T-helper 2 cell treated with Interferon-gamma antibody and Interleukin-4, amounts not matched to agents 5 μg/mL and 100 μg/mL, for 36 hours (primary cell): Measurements from ENCODE around the gene AGAP6.
"Not testable (repeated sequence)": the region's sequence is repeated elsewhere in the genome, so short reads cannot be mapped to it uniquely, and the experiment has no call there.

ENCODE experiments used
- DNase-seq: peaks from one replicate; pipeline ENCODE4 v3.0.0; 2021; ENCODE audit warnings: low spot score
- H3K27ac Mint-ChIP-seq: one replicate; pipeline ENCODE4 v1.8.0; 2021; ENCODE audit warnings: mild to moderate bottlenecking, mixed read lengths
- H3K27me3 Mint-ChIP-seq: one replicate; pipeline ENCODE4 v1.8.0; 2021; ENCODE audit warnings: low read depth, mixed read lengths
- H3K36me3 Mint-ChIP-seq: one replicate; pipeline ENCODE4 v1.8.0; 2021; ENCODE audit warnings: low read depth, mixed read lengths
- H3K4me1 Mint-ChIP-seq: one replicate; pipeline ENCODE4 v1.8.0; 2021; ENCODE audit warnings: low read depth, mixed read lengths
- H3K4me3 Mint-ChIP-seq: one replicate; pipeline ENCODE4 v1.8.0; 2022; ENCODE audit warnings: mild to moderate bottlenecking, moderate library complexity, mixed read lengths
- H3K9me3 Mint-ChIP-seq: one replicate; pipeline ENCODE4 v1.8.0; 2021; ENCODE audit warnings: mixed read lengths

Gene AGAP6

DNA sequence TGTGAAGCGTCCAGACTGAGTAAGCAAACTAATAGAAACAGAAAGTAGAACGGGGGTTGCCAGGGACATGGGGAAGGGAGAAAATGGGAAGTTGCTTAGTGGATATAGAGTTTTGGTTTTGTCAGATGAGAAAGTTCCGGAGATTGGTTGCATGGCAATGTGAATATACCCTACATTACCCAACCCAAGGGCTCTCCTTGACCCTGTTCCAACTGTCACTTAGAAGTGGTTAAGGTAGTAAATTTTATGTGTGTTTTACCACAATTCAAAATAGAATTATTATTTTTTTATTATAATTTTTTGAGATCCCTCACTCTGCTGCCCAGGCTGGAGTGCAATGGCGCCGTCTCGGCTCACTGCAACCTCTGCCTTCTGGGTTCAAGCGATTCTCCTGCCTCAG is 25.8 kb downstream of the AGAP6 start:
- H3K4me3 Mint-ChIP-seq, H3K36me3 Mint-ChIP-seq, H3K9me3 Mint-ChIP-seq: not testable (repeated sequence)

DNA sequence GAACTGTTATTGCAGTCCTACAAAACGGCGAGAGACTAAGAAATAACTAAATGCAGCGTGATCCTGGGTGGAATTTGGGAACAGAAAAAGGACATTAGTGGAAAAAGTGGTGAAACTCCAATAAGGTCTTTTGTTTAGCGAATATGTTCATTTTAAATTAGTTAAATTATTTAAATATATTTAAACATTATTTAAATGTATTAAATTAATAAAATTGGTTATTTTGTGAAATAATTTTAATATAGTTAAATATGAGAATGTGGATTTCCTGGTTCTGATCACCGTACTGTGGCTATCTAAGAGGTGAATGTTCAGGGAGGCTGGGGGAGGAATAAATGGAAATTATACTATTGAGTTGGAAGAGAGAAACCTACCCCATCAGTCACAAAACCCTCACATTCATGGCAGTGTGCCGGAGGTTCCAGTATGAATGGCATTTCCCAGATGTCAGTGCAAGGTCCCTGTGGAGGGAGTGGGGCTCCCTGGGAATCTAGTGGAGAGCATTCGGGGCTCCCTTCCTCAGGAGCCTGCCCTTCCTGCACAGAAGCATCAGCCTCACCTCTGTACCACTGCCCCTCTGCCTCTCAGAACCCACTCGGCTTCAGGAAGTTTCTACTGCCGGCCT is 27.5 kb downstream of the AGAP6 start:
- not testable (repeated sequence) for DNase-seq, H3K9me3 Mint-ChIP-seq, H3K4me1 Mint-ChIP-seq, H3K27me3 Mint-ChIP-seq, H3K27ac Mint-ChIP-seq, H3K4me3 Mint-ChIP-seq, H3K36me3 Mint-ChIP-seq

More for the DNA sequence above, 25.8 kb downstream of the AGAP6 start:
- H3K27ac Mint-ChIP-seq, DNase-seq, H3K4me1 Mint-ChIP-seq, H3K27me3 Mint-ChIP-seq: not testable (repeated sequence)

GRCh38 chr10:50016926-50017325 is 28.7 kb downstream of the AGAP6 start:
- H3K4me3 Mint-ChIP-seq, H3K27me3 Mint-ChIP-seq, H3K4me1 Mint-ChIP-seq: not testable (repeated sequence)

GRCh38 chr10:50017646-50018045 is 29.4 kb downstream of the AGAP6 start:
- H3K27ac Mint-ChIP-seq, DNase-seq, H3K9me3 Mint-ChIP-seq, H3K36me3 Mint-ChIP-seq, H3K4me1 Mint-ChIP-seq, H3K27me3 Mint-ChIP-seq, H3K4me3 Mint-ChIP-seq: not testable (repeated sequence)

More at GRCh38 chr10:50016926-50017325, 28.7 kb downstream of the AGAP6 start:
- H3K9me3 Mint-ChIP-seq, H3K27ac Mint-ChIP-seq, H3K36me3 Mint-ChIP-seq, DNase-seq: not testable (repeated sequence)

- DNase-seq, H3K4me3 Mint-ChIP-seq, H3K27me3 Mint-ChIP-seq, H3K36me3 Mint-ChIP-seq, H3K9me3 Mint-ChIP-seq, H3K4me1 Mint-ChIP-seq, H3K27ac Mint-ChIP-seq: not testable (repeated sequence)
These were observed 31.1 kb downstream of the AGAP6 start for GRCh38 chr10:50019279-50019678.

DNA sequence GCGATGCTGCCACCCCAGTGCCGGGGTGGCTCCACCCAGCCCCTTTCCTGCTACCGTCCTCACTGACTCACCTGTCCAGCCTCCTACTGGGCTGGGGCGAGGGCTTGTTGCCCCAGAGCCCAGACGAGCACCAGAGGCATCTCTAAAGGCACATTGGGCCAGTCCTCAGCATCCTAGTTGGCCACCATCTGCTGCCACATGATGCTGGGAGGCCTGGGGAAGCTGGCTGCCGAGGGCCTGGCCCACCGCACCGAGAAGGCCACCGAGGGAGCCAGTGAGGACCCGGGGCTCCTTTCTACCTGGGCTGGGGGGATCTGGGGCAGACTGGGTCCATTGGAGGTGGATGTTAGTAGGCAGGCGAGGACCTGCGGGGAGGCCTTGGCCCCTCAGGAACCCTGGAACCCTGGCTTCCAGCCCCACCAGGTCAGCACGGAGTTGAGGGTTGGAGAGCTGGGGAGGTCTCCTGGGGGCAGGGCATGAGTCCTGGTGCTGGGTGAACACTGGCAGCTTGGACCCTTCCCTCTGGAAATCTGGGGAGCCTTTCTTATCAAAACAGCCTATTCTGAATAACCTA is 32.3 kb downstream of the AGAP6 start:
- H3K27ac Mint-ChIP-seq, H3K36me3 Mint-ChIP-seq, H3K9me3 Mint-ChIP-seq, H3K4me1 Mint-ChIP-seq, H3K4me3 Mint-ChIP-seq, DNase-seq: not testable (repeated sequence)
- H3K27me3 Mint-ChIP-seq, result peaks cover 16% of the 10 kb centered on the region

- no peaks in the 10 kb centered on the region for H3K9me3 Mint-ChIP-seq
- H3K4me1 Mint-ChIP-seq, result no peaks in the 10 kb centered on the region
- H3K27ac Mint-ChIP-seq, result no peak overlapping the region
- no peak for DNase-seq
- no peaks in the 10 kb centered on the region for H3K36me3 Mint-ChIP-seq
- H3K27me3 Mint-ChIP-seq, result peaks cover 17% of the 10 kb centered on the region
- no peak overlapping the region for H3K4me3 Mint-ChIP-seq
These were observed 33.4 kb downstream of the AGAP6 start for GRCh38 chr10:50021646-50022045.

DNA sequence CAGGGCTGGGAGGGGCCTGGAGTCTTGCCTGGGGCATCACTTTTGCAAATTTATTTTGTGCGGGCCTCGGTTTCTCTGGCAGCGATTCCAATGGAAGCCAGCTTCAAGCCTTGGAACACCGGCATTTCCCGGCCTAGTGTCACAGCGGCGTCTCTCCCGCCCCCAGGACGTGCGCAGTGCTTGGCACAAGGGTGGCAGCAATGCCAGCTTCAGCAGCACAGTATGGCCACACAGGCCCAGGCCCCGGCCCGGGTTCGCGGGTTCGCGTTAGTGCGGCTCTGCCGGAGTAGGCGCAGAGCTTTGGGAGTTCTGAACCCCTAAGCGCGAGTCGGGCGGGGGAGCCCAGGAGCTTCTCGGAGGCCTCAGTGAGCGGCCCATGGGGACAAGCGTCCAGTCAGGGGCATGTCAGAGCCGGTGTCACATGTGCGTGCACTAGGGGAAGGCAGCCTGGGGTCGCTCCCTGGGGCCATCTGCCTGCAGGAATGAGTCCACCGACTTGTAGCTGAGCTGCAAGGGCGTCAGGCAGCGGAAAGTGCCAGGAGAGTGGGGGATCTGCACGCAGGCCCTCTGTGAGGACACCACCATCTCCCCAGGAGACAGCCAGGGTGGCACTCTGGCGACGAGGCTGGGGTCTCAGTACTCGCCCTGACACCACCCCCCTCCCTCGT is 36.6 kb downstream of the AGAP6 start:
- not testable (repeated sequence) for H3K4me3 Mint-ChIP-seq, H3K9me3 Mint-ChIP-seq, H3K27ac Mint-ChIP-seq, H3K36me3 Mint-ChIP-seq, DNase-seq, H3K4me1 Mint-ChIP-seq
- H3K27me3 Mint-ChIP-seq, result peaks cover 19% of the 10 kb centered on the region

DNA sequence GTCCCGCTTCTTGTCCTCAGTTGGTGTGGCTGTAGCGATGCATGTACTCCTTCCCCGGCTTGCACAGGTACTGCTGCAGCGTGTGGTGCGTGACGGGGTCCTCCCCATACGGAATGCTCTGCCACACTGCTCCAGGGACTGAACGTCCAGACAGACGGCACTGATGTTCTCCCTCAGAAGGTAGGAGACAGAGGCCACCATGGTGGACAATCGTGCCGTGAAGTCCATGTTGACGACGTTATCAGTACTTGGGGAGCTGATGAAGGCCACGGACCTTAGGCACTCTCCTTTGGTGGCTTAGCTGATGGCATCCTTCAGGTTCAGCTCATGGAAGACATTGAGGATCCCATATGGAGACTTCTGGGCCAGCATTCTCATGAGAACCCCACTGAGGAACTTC is 37.4 kb downstream of the AGAP6 start:
- Mint-ChIP-seq H3K27ac (no peak overlapping the region), H3K4me1 (no peaks in the 10 kb centered on the region), H3K27me3 (peaks cover 19% of the 10 kb centered on the region), H3K4me3 (no peak overlapping the region), H3K36me3 (no peaks in the 10 kb centered on the region), H3K9me3 (no peaks in the 10 kb centered on the region)
- no peak for DNase-seq

GRCh38 chr10:50027195-50027594 is 39.0 kb downstream of the AGAP6 start:
- Mint-ChIP-seq H3K4me3 (no peak overlapping the region), H3K27me3 (peaks cover 19% of the 10 kb centered on the region), H3K4me1 (no peaks in the 10 kb centered on the region), H3K9me3 (no peaks in the 10 kb centered on the region), H3K36me3 (no peaks in the 10 kb centered on the region), H3K27ac (no peak overlapping the region)
- DNase-seq, result no peak

- H3K27me3 Mint-ChIP-seq, result peaks cover 8% of the 10 kb centered on the region
- H3K4me1 Mint-ChIP-seq, result no peaks in the 10 kb centered on the region
- no peak overlapping the region for H3K4me3 Mint-ChIP-seq
- DNase-seq, result no peak
- H3K9me3 Mint-ChIP-seq, result no peaks in the 10 kb centered on the region
- no peak overlapping the region for H3K27ac Mint-ChIP-seq
- no peaks in the 10 kb centered on the region for H3K36me3 Mint-ChIP-seq
These were observed 45.3 kb downstream of the AGAP6 start for GRCh38 chr10:50033481-50033880.

DNA sequence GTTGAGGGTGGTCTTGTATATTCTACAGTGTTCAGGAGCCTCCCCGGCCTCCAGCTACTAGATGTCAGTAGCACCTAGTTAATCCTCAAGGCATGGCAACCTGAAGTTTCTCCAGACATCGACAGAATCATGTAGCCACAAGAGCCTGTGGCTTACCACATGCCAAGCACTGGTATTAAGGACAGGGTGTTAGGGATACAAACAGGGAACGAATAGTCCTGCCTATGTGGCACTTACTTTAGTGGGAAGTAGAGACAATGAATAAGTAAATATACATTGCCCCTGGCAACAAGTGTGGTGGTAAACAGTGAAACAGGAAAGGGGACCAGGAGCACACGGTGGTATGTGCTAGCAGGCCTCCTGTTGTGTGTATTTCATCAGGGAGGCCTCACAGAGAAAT is 47.1 kb downstream of the AGAP6 start:
- H3K4me1 Mint-ChIP-seq, DNase-seq, H3K27me3 Mint-ChIP-seq, H3K27ac Mint-ChIP-seq, H3K36me3 Mint-ChIP-seq, H3K9me3 Mint-ChIP-seq, H3K4me3 Mint-ChIP-seq: not testable (repeated sequence)

- H3K27me3 Mint-ChIP-seq, result no peaks in the 10 kb centered on the region
- H3K4me3 Mint-ChIP-seq, result no peak overlapping the region
- H3K36me3 Mint-ChIP-seq, result no peaks in the 10 kb centered on the region
- no peak overlapping the region for H3K27ac Mint-ChIP-seq
- H3K9me3 Mint-ChIP-seq, result no peaks in the 10 kb centered on the region
- no peaks in the 10 kb centered on the region for H3K4me1 Mint-ChIP-seq
- DNase-seq, result no peak
These were observed 56.9 kb downstream of the AGAP6 start for GRCh38 chr10:50044941-50045664.

GRCh38 chr10:50046457-50046856 is 58.3 kb downstream of the AGAP6 start:
- H3K27me3 Mint-ChIP-seq, H3K4me3 Mint-ChIP-seq, DNase-seq, H3K36me3 Mint-ChIP-seq, H3K27ac Mint-ChIP-seq, H3K9me3 Mint-ChIP-seq, H3K4me1 Mint-ChIP-seq: not testable (repeated sequence)
